Gastrocnemius medialis (tissue), 4 donors: Measurements from ENCODE around the gene RPRD1B.

ENCODE experiments used
- POLR2A ChIP-seq, 2 donors: fragments of 450-650 bp; IDR thresholded peaks; one replicate each; pipeline ENCODE4 v1.6.1; 2017; ENCODE audit warnings: antibody characterized with exemption in 2 of 2, mild to moderate bottlenecking in 2 of 2, moderate library complexity in 2 of 2
- TF ChIP-seq, protein P1 (sequence below), 5 experiments: fragments of 450-650 bp in 3 of 5; fragments of 200-600 bp in 2 of 5; sonication (generic) in 2 of 5; IDR thresholded peaks in 4 of 5; conservative IDR thresholded peaks in 1 of 5; 1 replicate in 4 of 5; 2 replicates in 1 of 5; pipeline ENCODE4 v1.5.1; 2016 to 2019; ENCODE audit warnings: antibody characterized with exemption in 5 of 5, mild to moderate bottlenecking in 3 of 5, moderate library complexity in 3 of 5

DNA sequence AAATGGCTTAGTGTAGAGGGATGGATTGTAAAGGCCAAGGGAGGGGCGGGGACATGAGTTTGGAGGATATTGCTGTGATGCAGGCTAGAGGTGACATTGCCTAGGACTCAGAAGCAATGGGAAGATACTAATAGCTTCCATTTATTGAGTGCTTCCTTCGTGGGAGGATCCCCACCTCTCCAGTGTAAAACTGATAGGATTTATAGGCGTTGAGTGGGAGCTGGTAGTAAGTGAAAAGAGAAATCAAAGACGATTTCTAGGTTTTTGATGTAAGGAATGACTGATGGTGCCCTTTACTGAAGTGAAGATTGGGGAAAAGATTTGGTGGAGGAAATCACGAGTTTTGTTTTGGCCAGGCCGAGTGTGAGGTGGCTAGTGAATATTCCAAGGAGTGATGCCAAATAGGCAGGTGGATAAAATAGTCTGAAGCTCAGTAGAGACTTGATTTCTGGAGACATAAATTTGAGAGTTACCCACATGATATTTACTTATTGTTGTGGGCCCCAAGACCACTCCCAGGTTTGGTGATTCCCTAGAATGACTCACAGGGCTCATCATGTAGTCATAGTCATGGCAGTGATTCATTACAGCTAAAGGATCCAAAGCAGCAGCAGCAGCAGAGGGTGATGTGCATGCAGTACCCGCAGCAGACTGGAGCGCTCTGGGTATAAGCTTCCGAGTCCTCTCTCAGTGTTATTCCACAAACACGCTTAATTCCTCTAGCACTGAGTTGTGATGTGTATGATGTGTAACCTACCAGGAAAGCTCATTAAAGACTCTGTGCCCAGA is 10.2 kb downstream of the RPRD1B start:
- TF ChIP-seq, protein P1, sequence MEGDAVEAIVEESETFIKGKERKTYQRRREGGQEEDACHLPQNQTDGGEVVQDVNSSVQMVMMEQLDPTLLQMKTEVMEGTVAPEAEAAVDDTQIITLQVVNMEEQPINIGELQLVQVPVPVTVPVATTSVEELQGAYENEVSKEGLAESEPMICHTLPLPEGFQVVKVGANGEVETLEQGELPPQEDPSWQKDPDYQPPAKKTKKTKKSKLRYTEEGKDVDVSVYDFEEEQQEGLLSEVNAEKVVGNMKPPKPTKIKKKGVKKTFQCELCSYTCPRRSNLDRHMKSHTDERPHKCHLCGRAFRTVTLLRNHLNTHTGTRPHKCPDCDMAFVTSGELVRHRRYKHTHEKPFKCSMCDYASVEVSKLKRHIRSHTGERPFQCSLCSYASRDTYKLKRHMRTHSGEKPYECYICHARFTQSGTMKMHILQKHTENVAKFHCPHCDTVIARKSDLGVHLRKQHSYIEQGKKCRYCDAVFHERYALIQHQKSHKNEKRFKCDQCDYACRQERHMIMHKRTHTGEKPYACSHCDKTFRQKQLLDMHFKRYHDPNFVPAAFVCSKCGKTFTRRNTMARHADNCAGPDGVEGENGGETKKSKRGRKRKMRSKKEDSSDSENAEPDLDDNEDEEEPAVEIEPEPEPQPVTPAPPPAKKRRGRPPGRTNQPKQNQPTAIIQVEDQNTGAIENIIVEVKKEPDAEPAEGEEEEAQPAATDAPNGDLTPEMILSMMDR (IDR thresholded peaks at IDR 0.05 in 4 of 5, conservative IDR thresholded peaks at IDR 0.05 in 1 of 5) = no peak
- peak in 1 of 2 donors; percentile 16 for TF ChIP-seq POLR2A (IDR thresholded peaks at IDR 0.05)
